NCI-H460 (cell line): Measurements from ENCODE around the gene POLDIP3. TPM values are rescaled to one million over a fixed set of nuclear protein-coding genes. Genes with fewer than 3 reads are reported as not detected.

ENCODE experiments used
- small RNA-seq, 2 experiments: library from RNA; depleted of rRNA; stranded (forward); fragments of <200 nt; gene quantifications; one replicate each; pipeline ENCODE3, GENCODE V24; 2014
- total RNA-seq: library from RNA; depleted of rRNA; stranded (reverse); fragments of >200 nt; shearing (Covaris generic); gene quantifications from 2 replicates; pipeline ENCODE4 v1.2.3, GENCODE V29; 2014; rRNA removed

POLDIP3 gene
- total RNA-seq, 1 experiment from 2014 or later, result 20.1 TPM

Small RNAs within 50 kb of the gene (small RNA-seq; reads per million reads assigned to genes)
- 0 to 0.76 reads per million in 2 experiments for gene RN7SKP80
- 0 reads per million in 2 experiments for gene RNU6-513P

Other genes with a start within 250 kb of the POLDIP3 start
- gene NFAM1, start 182.5 kb downstream of the POLDIP3 start, total RNA-seq, result not detected in 2 replicates
- gene RRP7A, start 95.1 kb downstream of the POLDIP3 start, total RNA-seq, result 16.8 and 20.3 TPM in 2 replicates
- gene SERHL2, start 60.9 kb downstream of the POLDIP3 start, total RNA-seq, result 1.4 and 2.1 TPM in 2 replicates
- gene ATP5MGL, start 25.7 kb upstream of the POLDIP3 start, total RNA-seq, result 0.54 TPM in 1 of 2 replicates, not detected in the other
- 29.5 and 31.8 TPM in 2 replicates for gene CYB5R3, start 34.5 kb upstream of the POLDIP3 start, total RNA-seq
- 9.8 and 10.4 TPM in 2 replicates for gene A4GALT, start 106.0 kb upstream of the POLDIP3 start, total RNA-seq
- gene ARFGAP3, start 242.4 kb upstream of the POLDIP3 start, total RNA-seq, result 22.4 and 23.1 TPM in 2 replicates